Fibroblast of gingiva (primary cell): Measurements from ENCODE around the gene KCTD14.
"Not testable (repeated sequence)": the region's sequence is repeated elsewhere in the genome, so short reads cannot be mapped to it uniquely, and the experiment has no call there.

Experiments
- DNase-seq: peaks from one replicate; pipeline ENCODE4 v3.0.0-alpha.2; 2011; ENCODE audit warnings: low read depth

The KCTD14 gene

DNA sequence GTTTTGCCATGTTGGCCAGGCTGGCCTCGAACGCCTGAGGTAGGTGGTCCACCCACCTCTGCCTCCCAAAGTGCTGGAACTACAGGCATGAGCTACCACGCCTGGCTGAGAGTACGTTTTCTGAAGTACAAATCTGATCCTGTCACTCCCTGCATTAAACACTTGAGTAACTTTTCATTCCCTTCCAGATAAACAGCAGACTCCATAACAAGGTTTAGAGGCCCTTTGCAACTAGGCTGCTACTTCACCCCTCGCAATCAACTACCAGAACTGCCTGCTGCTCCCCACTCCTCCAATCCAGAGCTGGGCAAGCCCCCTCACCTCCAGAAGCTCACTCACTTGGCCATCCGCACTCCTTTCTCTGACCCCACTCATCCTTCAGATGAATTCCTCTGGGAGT lies 1.5 kb downstream of the KCTD14 start:
- no peak for DNase-seq

GRCh38 chr11:78020246-78020645 lies 2.8 kb downstream of the KCTD14 start:
- DNase-seq: no peak

DNA sequence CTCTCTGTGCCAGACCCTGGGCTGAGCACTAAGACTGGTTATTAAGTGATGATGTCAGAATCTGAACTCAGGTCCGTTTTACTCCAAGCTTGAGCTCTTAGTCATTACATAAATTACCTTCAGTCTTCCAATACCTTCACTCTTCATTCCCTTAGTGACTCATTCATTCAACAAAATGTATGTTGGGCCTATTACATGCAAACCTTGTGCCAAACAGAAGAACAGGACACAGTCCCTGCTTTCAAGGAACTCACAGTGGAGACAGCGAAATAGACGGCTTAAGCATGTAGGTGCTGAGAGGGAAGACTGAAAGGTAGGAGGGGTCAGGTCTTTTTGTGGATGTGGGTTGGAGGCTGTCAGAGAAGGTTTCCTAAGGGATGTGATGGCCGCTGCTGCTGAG lies 3.3 kb downstream of the KCTD14 start:
- no peak for DNase-seq

GRCh38 chr11:78015878-78016277 lies 7.2 kb downstream of the KCTD14 start:
- DNase-seq: no peak

DNA sequence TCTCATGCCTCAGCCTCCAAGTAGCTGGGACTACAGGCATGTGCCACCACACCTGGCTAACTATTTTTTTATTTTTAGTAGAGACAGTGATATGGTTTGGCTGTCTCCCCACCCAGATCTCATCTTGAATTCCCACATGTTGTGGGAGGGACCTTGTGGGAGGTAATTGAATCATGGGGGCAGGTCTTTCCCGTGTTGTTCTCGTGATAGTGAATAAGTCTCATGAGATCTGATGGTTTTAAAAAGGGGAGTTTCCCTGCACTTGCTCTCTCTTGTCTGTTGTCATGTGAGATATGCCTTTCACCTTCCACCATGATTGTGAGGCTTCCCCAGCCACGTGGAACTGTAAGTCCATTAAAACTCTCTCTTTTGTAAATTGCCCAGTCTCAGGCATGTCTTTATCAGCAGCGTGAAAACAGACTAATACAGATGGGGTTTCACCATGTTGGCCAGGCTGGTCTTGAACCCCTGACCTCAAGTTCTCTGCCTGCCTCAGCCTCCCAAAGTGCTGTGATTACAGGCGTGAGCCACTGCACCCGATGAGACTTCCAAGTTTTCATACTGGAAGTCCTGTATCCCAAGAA lies 8.0 kb downstream of the KCTD14 start:
- not testable (repeated sequence) for DNase-seq

- DNase-seq: no peak
Observed at GRCh38 chr11:78011301-78011700, 11.8 kb downstream of the KCTD14 start.

GRCh38 chr11:78010755-78011154 lies 12.3 kb downstream of the KCTD14 start:
- no peak for DNase-seq

- DNase-seq: no peak
Observed at GRCh38 chr11:78010304-78010703, 12.8 kb downstream of the KCTD14 start.

GRCh38 chr11:78009062-78009461 lies 14.0 kb downstream of the KCTD14 start:
- DNase-seq: no peak

DNA sequence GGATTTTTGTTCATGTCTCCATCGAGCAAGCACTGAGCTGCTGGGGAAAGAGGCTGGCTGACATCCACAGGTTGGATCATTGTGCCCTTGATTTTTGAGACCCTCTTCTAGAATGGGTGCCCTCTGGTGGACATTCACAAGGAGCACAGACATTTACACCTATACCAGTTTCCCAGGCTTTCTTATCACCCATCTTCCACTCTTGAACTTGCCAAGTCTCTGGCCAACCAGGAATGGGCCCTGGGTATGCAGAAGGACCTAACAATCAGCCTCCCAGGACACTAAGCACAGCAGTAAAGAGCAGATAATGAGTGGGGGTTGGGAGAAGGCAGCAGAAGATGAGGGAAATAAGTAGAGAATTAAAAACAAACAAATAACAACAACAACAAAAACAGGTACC lies 22.9 kb downstream of the KCTD14 start:
- peak; percentile 66 for DNase-seq

DNA sequence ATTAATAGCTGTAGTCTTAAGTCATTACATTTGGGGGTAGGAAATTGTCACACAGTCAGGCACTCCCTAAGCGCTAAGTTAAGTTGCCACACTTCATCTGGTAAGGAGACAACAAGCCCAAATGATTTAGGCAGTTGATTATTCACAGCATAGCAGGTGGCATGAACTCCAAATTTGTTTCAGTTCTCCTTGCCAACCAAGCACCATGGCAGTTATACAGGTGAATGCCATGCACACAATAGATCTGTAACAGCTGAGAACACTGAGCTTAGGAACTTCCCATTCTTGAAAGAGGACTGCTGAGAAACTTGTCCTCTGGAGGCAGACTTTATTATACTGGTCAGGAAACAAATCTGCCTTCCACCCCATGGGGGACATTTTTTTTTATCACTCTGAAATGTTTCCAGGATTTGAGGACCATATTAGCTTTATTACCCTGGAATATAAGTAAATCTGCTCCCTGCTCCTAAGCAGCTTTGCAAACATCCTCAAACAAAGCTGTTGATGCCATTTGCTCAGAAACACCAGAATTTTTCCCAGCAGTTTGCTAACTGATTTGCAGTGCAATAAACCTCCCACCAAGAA lies 23.5 kb downstream of the KCTD14 start:
- DNase-seq: no peak

DNA sequence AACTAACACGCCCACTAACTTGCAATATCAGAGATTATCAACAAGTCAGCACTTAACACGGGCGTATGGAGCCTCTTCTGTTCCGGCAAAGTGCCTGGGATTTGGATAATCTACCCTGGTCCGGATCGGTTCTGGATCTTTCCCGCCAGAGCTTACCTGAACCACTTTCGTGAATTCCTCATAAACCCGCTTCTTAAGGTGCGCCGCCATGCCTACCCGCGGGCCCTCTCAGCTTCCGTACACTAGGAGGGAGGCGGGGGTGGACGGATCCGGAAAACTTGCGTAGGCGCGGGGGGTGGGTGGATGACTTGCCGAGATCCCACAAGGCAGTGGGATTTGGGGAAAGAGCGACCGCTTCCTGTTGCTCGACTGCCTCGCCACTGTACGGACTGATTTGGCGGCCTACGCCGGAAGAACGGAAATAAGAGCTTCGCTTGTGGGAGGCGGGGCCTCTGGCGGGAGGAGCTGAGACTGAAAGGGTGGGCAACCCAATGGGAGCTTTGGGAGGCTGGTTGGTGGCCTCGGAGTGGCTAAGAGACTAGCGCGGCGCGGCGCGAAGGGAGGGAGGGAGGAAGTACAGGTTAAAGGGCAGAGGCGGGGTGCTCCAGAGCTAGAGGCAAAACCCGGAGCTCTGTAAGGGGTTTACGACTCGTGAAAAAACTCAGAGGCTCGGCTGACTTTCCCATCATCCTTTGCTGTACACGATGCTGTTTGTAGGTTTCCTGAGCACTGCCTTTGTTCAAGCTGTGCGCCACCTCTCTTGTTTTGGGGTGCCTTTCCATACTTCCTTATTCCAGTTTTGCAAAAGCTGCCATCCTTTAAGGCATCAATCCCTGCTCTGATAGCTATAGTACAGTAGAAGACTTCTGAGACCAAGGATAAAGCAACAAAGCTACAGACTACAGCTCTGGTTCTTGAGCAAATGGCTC lies 28.4 kb downstream of the KCTD14 start, which contains the start of gene INTS4:
TSS of gene INTS4 (minus strand) at position 235 of the 929 bp plus-strand sequence. CDS start at position 210, 25 bp downstream.
- peak; percentile 100 for DNase-seq

GRCh38 chr11:77993902-77994301 lies 29.2 kb downstream of the KCTD14 start:
- no peak for DNase-seq

DNA sequence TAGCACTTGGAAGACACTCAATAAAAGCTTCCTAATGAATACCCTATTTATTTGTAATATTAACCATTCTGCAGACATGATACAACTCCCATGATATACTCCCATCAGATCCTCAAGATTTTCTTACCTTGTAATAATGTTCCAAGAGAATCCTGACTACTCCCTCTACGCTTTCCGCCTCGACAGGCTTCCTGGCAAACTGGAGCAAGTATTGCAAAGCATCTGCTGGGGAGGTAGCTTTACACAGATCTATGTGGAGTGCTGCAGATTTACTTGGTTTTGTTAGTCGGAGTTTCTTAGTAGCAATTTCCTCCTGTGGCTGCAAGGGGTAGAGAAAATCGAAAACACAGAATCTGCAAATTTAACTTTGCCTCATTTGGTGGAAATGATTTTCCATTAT lies 32.1 kb downstream of the KCTD14 start:
- no peak for DNase-seq

DNA sequence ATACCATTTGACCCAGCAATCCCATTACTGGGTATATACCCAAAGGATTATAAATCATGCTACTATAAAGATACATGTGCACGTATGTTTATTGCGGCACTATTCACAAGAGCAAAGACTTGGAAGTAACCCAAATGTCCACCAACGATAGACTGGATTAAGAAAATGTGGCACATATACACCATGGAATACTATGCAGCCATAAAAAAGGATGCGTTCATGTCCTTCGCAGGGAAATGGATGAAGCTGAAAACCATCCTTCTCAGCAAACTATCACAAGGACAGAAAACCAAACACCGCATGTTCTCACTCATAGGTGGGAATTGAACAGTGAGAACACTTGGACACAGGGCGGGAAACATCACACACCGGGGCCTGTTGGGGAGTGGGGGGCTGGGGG lies 36.6 kb downstream of the KCTD14 start:
- DNase-seq: not testable (repeated sequence)

DNA sequence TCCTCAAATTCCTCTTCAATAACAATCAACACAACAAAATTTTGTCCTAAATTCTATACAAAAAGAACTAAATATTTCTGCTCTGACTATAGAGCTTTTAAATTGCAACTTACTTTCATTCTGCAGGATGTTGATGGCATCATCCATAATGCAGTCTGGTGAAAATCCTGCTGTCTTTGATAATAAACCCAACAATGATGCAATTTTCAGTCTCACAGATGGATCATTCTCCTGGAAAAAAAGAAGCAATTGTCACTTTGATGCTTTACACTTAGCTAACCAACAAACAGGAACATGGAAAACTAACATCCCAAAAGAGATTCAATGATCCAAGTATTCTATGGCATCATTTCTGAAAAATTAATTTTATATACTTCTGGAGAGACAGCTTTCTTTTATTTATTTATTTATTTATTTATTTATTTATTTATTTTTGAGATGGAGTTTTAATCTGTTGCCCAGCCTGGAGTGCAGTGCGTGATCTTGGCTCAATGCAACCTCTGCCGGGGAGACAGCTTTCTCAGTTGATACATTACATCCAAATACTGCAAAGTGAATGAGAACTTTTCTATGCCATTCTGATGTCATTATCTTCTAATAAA lies 41.6 kb downstream of the KCTD14 start:
- no peak for DNase-seq

DNA sequence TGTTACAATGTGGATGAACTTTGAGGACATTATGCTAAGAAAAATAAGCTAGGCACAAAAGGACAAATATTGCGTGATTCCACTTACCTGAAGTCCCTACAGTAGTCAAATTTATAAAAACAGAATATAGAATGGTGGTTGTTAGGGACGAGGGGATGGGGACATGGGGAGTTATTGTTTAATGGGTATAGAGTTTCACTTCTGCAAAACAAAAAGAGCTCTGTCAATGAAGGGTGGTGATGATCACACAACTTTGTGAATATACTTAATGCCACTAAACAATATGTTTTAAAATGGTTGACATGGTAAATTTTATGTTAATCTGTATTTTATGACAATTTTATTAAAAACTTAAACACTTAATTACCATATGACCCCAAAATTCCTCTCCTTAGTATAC lies 54.7 kb downstream of the KCTD14 start:
- no peak for DNase-seq

DNA sequence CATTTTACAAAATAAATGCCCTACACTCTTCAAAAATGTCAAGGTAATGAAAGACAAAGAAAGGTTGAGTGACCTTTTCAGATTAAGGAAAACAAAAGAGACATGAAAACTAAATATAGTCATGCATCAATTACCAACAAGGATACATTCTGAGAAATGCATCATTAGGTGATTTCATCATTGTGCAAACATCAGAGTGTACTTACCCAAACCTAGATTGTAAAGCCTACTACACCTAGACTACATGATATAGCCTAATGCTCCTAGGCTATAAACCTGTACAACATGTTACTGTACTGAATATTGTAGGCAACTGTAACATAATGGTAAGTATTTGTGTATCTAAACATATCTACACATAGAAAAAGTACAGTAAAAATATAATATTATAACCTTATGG lies 55.3 kb downstream of the KCTD14 start:
- no peak for DNase-seq

- DNase-seq: no peak
Observed at GRCh38 chr11:77967121-77967520, 56.0 kb downstream of the KCTD14 start.

DNA sequence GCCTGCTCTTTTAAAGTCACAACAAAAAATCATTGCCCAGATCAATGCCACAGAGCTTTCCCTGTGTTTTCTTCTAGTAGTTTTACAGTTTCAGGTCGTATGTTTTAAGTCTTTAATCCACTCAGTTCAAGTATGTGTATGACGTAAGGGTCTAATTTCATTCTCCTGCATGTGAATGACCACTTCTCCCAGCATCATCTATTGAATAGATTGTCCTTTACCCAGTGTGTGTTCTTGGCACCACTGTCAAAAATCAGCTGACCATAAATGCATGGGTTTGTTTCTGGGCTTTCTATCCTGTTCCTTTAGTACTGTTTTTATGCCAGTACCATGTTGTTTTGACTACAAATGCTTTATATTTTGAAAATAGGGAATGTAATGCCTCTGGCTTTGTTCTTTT lies 56.7 kb downstream of the KCTD14 start:
- DNase-seq: no peak
